HCT116 (cell line): ENCODE measurements around the gene TMEM239. TPM values are rescaled to one million over a fixed set of nuclear protein-coding genes. Genes with fewer than 3 reads are reported as not detected.

Source experiments
- ATAC-seq: fragments of 200-7000 bp; cut with Tn5 transposase; 2 replicates; pipeline ENCODE4 v1.9.1; 2020; ENCODE audit warnings: mild to moderate bottlenecking, moderate library complexity
- BruUV-seq: library from RNA; stranded (reverse); fragments of 400-500 nt; replicated peaks from 2 replicates; lab custom pipeline; 2021; lab: Mats Ljungman, UMichigan
- CTCF ChIA-PET: fragments of 300-600 bp; sonication (Branson Sonifier 250); formaldehyde crosslinking; loops from one replicate; lab custom pipeline; 2021; ENCODE audit warnings: antibody characterized with exemption; lab: Charles Lee
- POLR2A ChIA-PET: fragments of 300-600, 350-600 bp; sonication (Branson Sonifier 250); formaldehyde crosslinking; loops from one replicate; lab custom pipeline; 2021; ENCODE audit warnings: antibody characterized with exemption; lab: Charles Lee
- RAD21 ChIA-PET, 2 experiments: fragments of 300-600 bp; sonication (Branson Sonifier 250); formaldehyde crosslinking; loops; one replicate each; lab custom pipeline; 2023; ENCODE audit warnings: low total read pairs in 2 of 2; ENCODE audit not compliant: uncharacterized antibody in 2 of 2, unreplicated experiment in 2 of 2, low non-redundant PET in 1 of 2; lab: Charles Lee
- DNase-seq: peaks from one replicate; pipeline ENCODE4 v3.0.0-alpha.2; 2010; ENCODE audit warnings: low read depth, low spot score
- H2AFZ ChIP-seq: fragments of 200-600 bp; shearing (Covaris generic), sonication (generic); 2 replicates; pipeline ENCODE4 v1.6.1; 2017; ENCODE audit warnings: low read depth, mixed run types, mixed read lengths, antibody characterized with exemption, low read length; ENCODE audit not compliant: poor library complexity, severe bottlenecking
- H3K27ac ChIP-seq: 2 replicates; pipeline ENCODE4 v1.5.1; 2012; ENCODE audit warnings: low read depth, low read length
- H3K27me3 ChIP-seq: fragments of 200-600 bp; sonication (generic); 2 replicates; pipeline ENCODE4 v1.6.1; 2016; ENCODE audit warnings: mixed run types, low read length, mixed read lengths; ENCODE audit not compliant: insufficient read depth
- H3K36me3 ChIP-seq, 2 experiments: fragments of 200-500 bp in 1 of 2; fragments of 200-600 bp in 1 of 2; sonication (Bioruptor generic) in 1 of 2; sonication (generic) in 1 of 2; 2 replicates each; pipeline versions ENCODE4 v1.5.1 to v1.6.1; 2014 to 2016; ENCODE audit warnings: low read length in 2 of 2, inconsistent platforms in 1 of 2, mixed read lengths in 1 of 2, mixed run types in 1 of 2; ENCODE audit not compliant: insufficient read depth in 2 of 2, control insufficient read depth in 1 of 2
- H3K4me1 ChIP-seq, 2 experiments: fragments of 200-600 bp in 1 of 2; sonication (generic) in 1 of 2; 2 replicates each; pipeline versions ENCODE4 v1.5.1 to v1.6.1; 2012 to 2017; ENCODE audit warnings: low read length in 2 of 2, inconsistent platforms in 1 of 2, mild to moderate bottlenecking in 1 of 2, mixed read lengths in 1 of 2, mixed run types in 1 of 2, moderate library complexity in 1 of 2; ENCODE audit not compliant: insufficient read depth in 2 of 2, control insufficient read depth in 1 of 2
- H3K4me2 ChIP-seq: fragments of 200-600 bp; sonication (generic); 2 replicates; pipeline ENCODE4 v1.6.1; 2017; ENCODE audit warnings: mixed run types, low read length, mixed read lengths
- H3K4me3 ChIP-seq, 2 experiments: fragments of 200-600 bp in 1 of 2; sonication (generic) in 1 of 2; replicated peaks in 1 of 2; 2 replicates each; pipeline ENCODE4 v1.5.1; 2011 to 2016; ENCODE audit warnings: low read length in 2 of 2, control low read depth in 1 of 2, low read depth in 1 of 2, mild to moderate bottlenecking in 1 of 2, mixed read lengths in 1 of 2, mixed run types in 1 of 2
- H3K79me2 ChIP-seq: fragments of 200-600 bp; sonication (generic); 2 replicates; pipeline ENCODE4 v1.6.1; 2017; ENCODE audit warnings: mild to moderate bottlenecking, mixed run types, low read length, moderate library complexity, mixed read lengths; ENCODE audit not compliant: insufficient read depth
- H3K9ac ChIP-seq: fragments of 200-600 bp; sonication (generic); 2 replicates; pipeline ENCODE4 v1.6.1; 2016; ENCODE audit warnings: low read length, mixed read lengths
- H3K9me2 ChIP-seq: fragments of 200-600 bp; sonication (generic), shearing (Covaris generic); 2 replicates; pipeline ENCODE4 v1.6.1; 2017; ENCODE audit warnings: mixed run types, mild to moderate bottlenecking, moderate library complexity; ENCODE audit not compliant: insufficient read depth
- H3K9me3 ChIP-seq, 2 experiments: fragments of 200-500 bp in 1 of 2; fragments of 200-600 bp in 1 of 2; sonication (Bioruptor generic) in 1 of 2; sonication (generic) in 1 of 2; 2 replicates each; pipeline ENCODE4 v1.6.1; 2014 to 2017; ENCODE audit warnings: low read length in 2 of 2, mixed read lengths in 2 of 2, inconsistent platforms in 1 of 2, low read depth in 1 of 2, mild to moderate bottlenecking in 1 of 2, mixed run types in 1 of 2, moderate library complexity in 1 of 2; ENCODE audit not compliant: control insufficient read depth in 1 of 2, insufficient read depth in 1 of 2
- H4K20me1 ChIP-seq: fragments of 200-600 bp; sonication (generic), shearing (Covaris generic); 2 replicates; pipeline ENCODE4 v1.6.1; 2017; ENCODE audit warnings: mixed run types, mild to moderate bottlenecking, moderate library complexity; ENCODE audit not compliant: insufficient read depth
- ATF3 ChIP-seq: IDR thresholded peaks from 2 replicates; pipeline ENCODE4 v1.6.1; 2012
- CEBPB ChIP-seq: IDR thresholded peaks from 2 replicates; pipeline ENCODE4 v1.6.1; 2012; ENCODE audit warnings: low read depth
- CTCF ChIP-seq, 3 experiments: fragments of 200-600 bp in 1 of 3; sonication (generic) in 1 of 3; IDR thresholded peaks in 2 of 3; conservative IDR thresholded peaks in 1 of 3; 2 replicates each; pipeline ENCODE4 v1.5.1; 2012 to 2017; ENCODE audit warnings: low read depth in 2 of 3, low read length in 2 of 3, antibody characterized with exemption in 1 of 3, borderline replicate concordance in 1 of 3, control low read depth in 1 of 3, mild to moderate bottlenecking in 1 of 3, mixed read lengths in 1 of 3, mixed run types in 1 of 3, moderate library complexity in 1 of 3; ENCODE audit not compliant: insufficient read depth in 1 of 3
- EZH2phosphoT487 ChIP-seq: fragments of 200-600 bp; IDR thresholded peaks from 2 replicates; pipeline ENCODE4 v1.6.1; 2018; ENCODE audit warnings: antibody characterized with exemption, borderline replicate concordance
- POLR2A ChIP-seq: IDR thresholded peaks from 2 replicates; pipeline ENCODE4 v1.7.0; 2011; ENCODE audit warnings: borderline replicate concordance; ENCODE audit not compliant: insufficient read depth, insufficient read length; ENCODE audit errors: extremely low read depth
- SP1 ChIP-seq: IDR thresholded peaks from 2 replicates; pipeline ENCODE4 v1.6.1; 2012; ENCODE audit warnings: low read depth
- SRF ChIP-seq: IDR thresholded peaks from 2 replicates; pipeline ENCODE4 v1.6.1; 2012; ENCODE audit warnings: low read depth
- TCF7L2 ChIP-seq: IDR thresholded peaks from 2 replicates; pipeline ENCODE4 v1.7.0; 2011; ENCODE audit warnings: borderline replicate concordance, inconsistent platforms; ENCODE audit not compliant: insufficient read depth, insufficient read length; ENCODE audit errors: extremely low read depth
- ZFX ChIP-seq: fragments of 450-650 bp; IDR thresholded peaks from 2 replicates; pipeline ENCODE4 v1.6.1; 2017
- ZNF274 ChIP-seq: fragments of 200-500 bp; sonication (Bioruptor generic); IDR thresholded peaks from 2 replicates; pipeline ENCODE4 v1.6.1; 2014; ENCODE audit warnings: mild to moderate bottlenecking, low read depth, low read length, inconsistent platforms
- intact Hi-C: fragments of 100-400 bp; cut with micrococcal nuclease; formaldehyde crosslinking; loops from 2 replicates; pipeline ENCODE4 v1.10.0; 2022
- total RNA-seq: library from RNA; stranded (reverse); gene quantifications from one replicate; pipeline ENCODE4 v1.2.1, GENCODE V29; 2021; ENCODE audit not compliant: unreplicated experiment
- TF ChIP-seq, protein P1 (sequence below): IDR thresholded peaks from 2 replicates; pipeline ENCODE4 v1.6.1; 2012; ENCODE audit warnings: low read depth
- TF ChIP-seq, protein P2 (sequence below): IDR thresholded peaks from 2 replicates; pipeline ENCODE4 v1.6.1; 2011; ENCODE audit warnings: mild to moderate bottlenecking, low read length, moderate library complexity; ENCODE audit not compliant: insufficient replicate concordance; ENCODE audit errors: extremely low read depth

The TMEM239 gene
- total RNA-seq, 1 experiment from 2014 or later: not detected

- TF ChIP-seq, protein P1, sequence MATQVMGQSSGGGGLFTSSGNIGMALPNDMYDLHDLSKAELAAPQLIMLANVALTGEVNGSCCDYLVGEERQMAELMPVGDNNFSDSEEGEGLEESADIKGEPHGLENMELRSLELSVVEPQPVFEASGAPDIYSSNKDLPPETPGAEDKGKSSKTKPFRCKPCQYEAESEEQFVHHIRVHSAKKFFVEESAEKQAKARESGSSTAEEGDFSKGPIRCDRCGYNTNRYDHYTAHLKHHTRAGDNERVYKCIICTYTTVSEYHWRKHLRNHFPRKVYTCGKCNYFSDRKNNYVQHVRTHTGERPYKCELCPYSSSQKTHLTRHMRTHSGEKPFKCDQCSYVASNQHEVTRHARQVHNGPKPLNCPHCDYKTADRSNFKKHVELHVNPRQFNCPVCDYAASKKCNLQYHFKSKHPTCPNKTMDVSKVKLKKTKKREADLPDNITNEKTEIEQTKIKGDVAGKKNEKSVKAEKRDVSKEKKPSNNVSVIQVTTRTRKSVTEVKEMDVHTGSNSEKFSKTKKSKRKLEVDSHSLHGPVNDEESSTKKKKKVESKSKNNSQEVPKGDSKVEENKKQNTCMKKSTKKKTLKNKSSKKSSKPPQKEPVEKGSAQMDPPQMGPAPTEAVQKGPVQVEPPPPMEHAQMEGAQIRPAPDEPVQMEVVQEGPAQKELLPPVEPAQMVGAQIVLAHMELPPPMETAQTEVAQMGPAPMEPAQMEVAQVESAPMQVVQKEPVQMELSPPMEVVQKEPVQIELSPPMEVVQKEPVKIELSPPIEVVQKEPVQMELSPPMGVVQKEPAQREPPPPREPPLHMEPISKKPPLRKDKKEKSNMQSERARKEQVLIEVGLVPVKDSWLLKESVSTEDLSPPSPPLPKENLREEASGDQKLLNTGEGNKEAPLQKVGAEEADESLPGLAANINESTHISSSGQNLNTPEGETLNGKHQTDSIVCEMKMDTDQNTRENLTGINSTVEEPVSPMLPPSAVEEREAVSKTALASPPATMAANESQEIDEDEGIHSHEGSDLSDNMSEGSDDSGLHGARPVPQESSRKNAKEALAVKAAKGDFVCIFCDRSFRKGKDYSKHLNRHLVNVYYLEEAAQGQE: no peak
- TF ChIP-seq SRF (no peak), ZFX (no peak), ATF3 (no peak)
These were observed 5.9 kb downstream of the TMEM239 start (continued) for GRCh38 chr20:2822073-2822472.

GRCh38 chr20:2825761-2826160, 9.6 kb downstream of the TMEM239 start:
- H3K79me2 ChIP-seq: no peaks in the 10 kb centered on the region
- RAD21 ChIA-PET: no interaction called here
- intact Hi-C loops: no loop called here

More at GRCh38 chr20:2825761-2826160, 9.6 kb downstream of the TMEM239 start:
- no peak for TF ChIP-seq CEBPB
- TF ChIP-seq ZNF274: no peak
- TF ChIP-seq ZFX: no peak
- TF ChIP-seq SP1: no peak
- TF ChIP-seq TCF7L2: no peak
- TF ChIP-seq EZH2phosphoT487: no peak
- no peak for TF ChIP-seq SRF
- no peak for TF ChIP-seq POLR2A
- TF ChIP-seq, protein P2, sequence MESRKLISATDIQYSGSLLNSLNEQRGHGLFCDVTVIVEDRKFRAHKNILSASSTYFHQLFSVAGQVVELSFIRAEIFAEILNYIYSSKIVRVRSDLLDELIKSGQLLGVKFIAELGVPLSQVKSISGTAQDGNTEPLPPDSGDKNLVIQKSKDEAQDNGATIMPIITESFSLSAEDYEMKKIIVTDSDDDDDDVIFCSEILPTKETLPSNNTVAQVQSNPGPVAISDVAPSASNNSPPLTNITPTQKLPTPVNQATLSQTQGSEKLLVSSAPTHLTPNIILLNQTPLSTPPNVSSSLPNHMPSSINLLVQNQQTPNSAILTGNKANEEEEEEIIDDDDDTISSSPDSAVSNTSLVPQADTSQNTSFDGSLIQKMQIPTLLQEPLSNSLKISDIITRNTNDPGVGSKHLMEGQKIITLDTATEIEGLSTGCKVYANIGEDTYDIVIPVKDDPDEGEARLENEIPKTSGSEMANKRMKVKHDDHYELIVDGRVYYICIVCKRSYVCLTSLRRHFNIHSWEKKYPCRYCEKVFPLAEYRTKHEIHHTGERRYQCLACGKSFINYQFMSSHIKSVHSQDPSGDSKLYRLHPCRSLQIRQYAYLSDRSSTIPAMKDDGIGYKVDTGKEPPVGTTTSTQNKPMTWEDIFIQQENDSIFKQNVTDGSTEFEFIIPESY: no peak
- TF ChIP-seq CTCF (IDR thresholded peaks at IDR 0.05 in 2 of 3, conservative IDR thresholded peaks at IDR 0.05 in 1 of 3; ENCODE audit: borderline replicate concordance in 1 of 3, insufficient read depth in 1 of 3, low read depth in 2 of 3, low read length in 2 of 3): no peak
- no peak for TF ChIP-seq ATF3
- TF ChIP-seq, all 23 proteins: peak for 0
- no peaks in the 10 kb centered on the region for H3K36me3 ChIP-seq
- H3K9me3 ChIP-seq: no peaks in the 10 kb centered on the region
- H2AFZ ChIP-seq: no peak overlapping the region
- ATAC-seq (no peak), DNase-seq (no peak)
- no peaks in the 10 kb centered on the region for H4K20me1 ChIP-seq
- H3K9me2 ChIP-seq: no peaks in the 10 kb centered on the region
- BruUV-seq: no TSS peak
- no peak overlapping the region for H3K4me3 ChIP-seq
- no peak overlapping the region for H3K4me2 ChIP-seq
- peaks cover 3 to 4% of the 10 kb centered on the region in 2 experiments; a peak in 3 of 4 replicates for H3K4me1 ChIP-seq
- H3K9ac ChIP-seq: no peak overlapping the region
- ChIA-PET CTCF (no interaction called here), POLR2A (no interaction called here)
- H3K27ac ChIP-seq: no peak overlapping the region
- H3K27me3 ChIP-seq: peaks cover 16% of the 10 kb centered on the region; the same call in 1 of the 2 replicates
